AG04450 (cell line): Measurements from ENCODE around the gene TMEM255B. TPM values are rescaled to one million over a fixed set of nuclear protein-coding genes. Genes with fewer than 3 reads are reported as not detected.

Experiments
- CTCF ChIA-PET: fragments of 300-600, 350-600 bp; formaldehyde crosslinking; extraction: SDS; loops from one replicate; lab custom pipeline; 2022; ENCODE audit warnings: antibody characterized with exemption, inconsistent platforms; lab: Charles Lee
- POLR2A ChIA-PET: fragments of 350-600 bp; formaldehyde crosslinking; extraction: SDS; loops from one replicate; lab custom pipeline; 2021; ENCODE audit warnings: antibody characterized with exemption, inconsistent platforms; lab: Yijun Ruan, JAX
- DNase-seq: peaks from one replicate; pipeline ENCODE4 v3.0.0-alpha.2; 2011; ENCODE audit warnings: low read depth, low spot score
- H3K27ac ChIP-seq: one replicate; pipeline ENCODE4 v1.5.1; 2012; ENCODE audit warnings: low read depth, low read length, control low read depth
- H3K27me3 ChIP-seq: one replicate; pipeline ENCODE4 v1.6.0; 2012; ENCODE audit warnings: low read length; ENCODE audit not compliant: control insufficient read depth, insufficient read depth
- H3K4me3 ChIP-seq: 2 replicates; pipeline ENCODE4 v1.5.1; 2011; ENCODE audit warnings: mild to moderate bottlenecking, low read depth, low read length, control low read depth
- H3K9me3 ChIP-seq: 2 replicates; pipeline ENCODE4 v1.5.1; 2012; ENCODE audit warnings: low read length; ENCODE audit not compliant: control insufficient read depth, insufficient read depth
- polyA plus RNA-seq: library from polyadenylated mRNA; depleted of rRNA; stranded (reverse); fragments of >200 nt; gene quantifications from 2 replicates; pipeline ENCODE4 v1.2.3, GENCODE V29; 2011
- TF ChIP-seq, protein P1 (sequence below): IDR thresholded peaks from 2 replicates; pipeline ENCODE4 v1.5.1; 2011; ENCODE audit warnings: low read depth, low read length, control low read depth, inconsistent platforms

The TMEM255B gene
- polyA plus RNA-seq, 1 experiment, result 4.1 TPM

DNA sequence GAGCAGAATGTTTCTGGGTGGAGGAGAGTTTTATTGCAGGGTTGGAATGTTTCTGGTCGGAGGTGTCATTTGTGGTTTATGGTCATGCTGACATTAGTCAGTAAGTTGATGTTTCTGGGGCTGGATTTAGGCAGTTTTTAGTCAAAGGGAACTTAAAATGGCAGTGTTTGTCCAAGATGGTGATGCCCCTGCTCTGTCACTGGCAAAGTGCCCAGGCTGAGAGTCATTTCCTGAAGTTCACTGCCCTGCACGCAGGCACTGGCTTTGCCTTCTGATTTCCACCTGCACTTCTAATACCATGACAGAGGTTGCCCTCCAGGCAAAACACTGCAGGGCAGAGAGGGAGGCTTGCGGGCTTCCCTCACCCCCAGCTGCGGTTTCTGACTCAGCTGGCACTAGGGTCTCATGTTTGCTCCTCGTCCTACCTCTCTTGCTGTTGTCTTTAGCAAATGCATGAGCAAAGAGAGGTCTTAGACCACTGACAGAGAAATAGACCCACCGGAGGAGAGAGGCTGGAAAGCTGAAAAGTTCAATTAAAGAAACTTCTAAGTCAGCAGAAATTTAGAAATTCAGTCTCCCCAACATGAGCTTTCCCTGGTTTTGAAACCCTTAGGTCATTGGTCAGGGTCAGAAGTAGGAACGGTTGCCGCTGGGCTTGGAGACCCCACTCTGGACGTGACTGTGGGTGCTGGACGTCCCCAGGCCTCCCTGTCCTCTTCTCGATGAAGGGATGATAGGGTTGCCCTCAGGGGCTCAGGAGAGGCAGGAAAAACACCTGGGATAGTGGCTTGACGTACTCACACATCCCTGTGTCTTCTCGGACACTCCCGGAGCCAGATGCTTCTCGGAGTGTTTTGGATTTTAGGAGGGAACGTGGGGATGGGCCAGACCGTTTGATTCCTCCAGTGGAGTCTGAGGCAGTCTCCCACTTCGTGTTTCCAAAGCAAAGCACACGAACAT lies 26.3 kb downstream of the TMEM255B start:
- no peak overlapping the region for H3K27ac ChIP-seq

DNA sequence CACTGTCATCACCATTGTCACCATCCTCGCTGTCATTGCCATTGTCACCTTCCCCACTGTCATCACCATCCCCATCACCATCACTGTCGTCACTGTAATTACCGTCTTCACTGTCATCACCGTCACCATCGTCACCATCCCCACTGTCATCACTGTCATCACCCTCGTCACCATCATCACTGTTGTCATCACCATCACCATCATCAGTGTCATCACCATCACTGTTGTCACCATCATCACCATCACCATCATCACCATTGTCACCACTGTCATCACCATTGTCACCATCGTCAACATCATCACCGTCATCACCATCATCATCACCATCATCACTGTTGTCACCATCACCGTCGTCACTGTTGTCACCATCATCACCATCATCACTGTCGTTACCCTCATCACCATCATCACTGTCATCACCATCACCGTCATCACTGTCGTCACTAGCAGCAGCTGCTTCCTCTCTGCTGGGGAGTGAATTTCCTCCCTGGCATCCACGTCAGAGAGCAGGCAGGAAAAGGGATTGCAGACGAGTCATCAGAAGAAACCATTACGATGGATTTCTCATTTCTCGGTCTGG lies 27.3 kb downstream of the TMEM255B start:
- ChIA-PET POLR2A (no interaction called here), CTCF (no interaction called here)
- H3K9me3 ChIP-seq, result peaks cover 10% of the 10 kb centered on the region
- H3K4me3 ChIP-seq, result no peak overlapping the region
- H3K27me3 ChIP-seq, result peaks cover 4% of the 10 kb centered on the region
- DNase-seq, result peak; percentile 29
- H3K27ac ChIP-seq, result no peak overlapping the region
- TF ChIP-seq, protein P1, sequence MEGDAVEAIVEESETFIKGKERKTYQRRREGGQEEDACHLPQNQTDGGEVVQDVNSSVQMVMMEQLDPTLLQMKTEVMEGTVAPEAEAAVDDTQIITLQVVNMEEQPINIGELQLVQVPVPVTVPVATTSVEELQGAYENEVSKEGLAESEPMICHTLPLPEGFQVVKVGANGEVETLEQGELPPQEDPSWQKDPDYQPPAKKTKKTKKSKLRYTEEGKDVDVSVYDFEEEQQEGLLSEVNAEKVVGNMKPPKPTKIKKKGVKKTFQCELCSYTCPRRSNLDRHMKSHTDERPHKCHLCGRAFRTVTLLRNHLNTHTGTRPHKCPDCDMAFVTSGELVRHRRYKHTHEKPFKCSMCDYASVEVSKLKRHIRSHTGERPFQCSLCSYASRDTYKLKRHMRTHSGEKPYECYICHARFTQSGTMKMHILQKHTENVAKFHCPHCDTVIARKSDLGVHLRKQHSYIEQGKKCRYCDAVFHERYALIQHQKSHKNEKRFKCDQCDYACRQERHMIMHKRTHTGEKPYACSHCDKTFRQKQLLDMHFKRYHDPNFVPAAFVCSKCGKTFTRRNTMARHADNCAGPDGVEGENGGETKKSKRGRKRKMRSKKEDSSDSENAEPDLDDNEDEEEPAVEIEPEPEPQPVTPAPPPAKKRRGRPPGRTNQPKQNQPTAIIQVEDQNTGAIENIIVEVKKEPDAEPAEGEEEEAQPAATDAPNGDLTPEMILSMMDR, result no peak

More for the DNA sequence above, 26.3 kb downstream of the TMEM255B start:
- no peak overlapping the region for H3K4me3 ChIP-seq
- DNase-seq, result peak; percentile 27
- TF ChIP-seq, protein P1, result no peak
- peaks cover 8% of the 10 kb centered on the region for H3K9me3 ChIP-seq
- no peaks in the 10 kb centered on the region for H3K27me3 ChIP-seq
- ChIA-PET POLR2A (interaction anchor here (0.5 kb wide), 1 partner anchor 429 kb away, joined by 5 read pairs; no protein-coding TSS in a partner anchor), CTCF (interaction anchor here (0.6 kb wide), 1 partner anchor 144 kb away, joined by 3 read pairs; no protein-coding TSS in a partner anchor)

DNA sequence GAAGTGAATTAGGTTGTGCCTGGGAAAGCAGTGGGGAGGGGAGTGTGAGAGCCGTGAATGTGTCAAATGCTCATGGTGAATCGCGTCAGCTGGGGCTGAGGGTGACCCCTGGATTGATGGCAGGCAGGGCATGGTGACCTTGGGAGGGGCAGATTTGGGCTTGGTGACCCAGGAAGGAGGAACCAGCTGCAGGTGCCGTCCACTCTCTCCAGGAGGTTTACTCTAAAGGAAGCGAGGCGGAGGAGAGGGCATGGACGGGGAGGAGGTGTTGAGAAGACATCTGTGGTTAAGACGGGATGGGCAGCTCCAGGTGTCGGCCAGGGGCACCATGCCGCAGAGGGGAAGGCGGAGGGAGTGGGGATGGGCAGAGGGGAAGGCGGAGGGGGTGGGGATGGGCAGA lies 28.7 kb downstream of the TMEM255B start:
- H3K27me3 ChIP-seq, result peaks cover 13% of the 10 kb centered on the region
- TF ChIP-seq, protein P1, result no peak
- no peak overlapping the region for H3K4me3 ChIP-seq
- POLR2A ChIA-PET, result no interaction called here
- no peak for DNase-seq
- H3K9me3 ChIP-seq, result peaks cover 10% of the 10 kb centered on the region
- CTCF ChIA-PET, result no interaction called here
- H3K27ac ChIP-seq, result no peak overlapping the region

DNA sequence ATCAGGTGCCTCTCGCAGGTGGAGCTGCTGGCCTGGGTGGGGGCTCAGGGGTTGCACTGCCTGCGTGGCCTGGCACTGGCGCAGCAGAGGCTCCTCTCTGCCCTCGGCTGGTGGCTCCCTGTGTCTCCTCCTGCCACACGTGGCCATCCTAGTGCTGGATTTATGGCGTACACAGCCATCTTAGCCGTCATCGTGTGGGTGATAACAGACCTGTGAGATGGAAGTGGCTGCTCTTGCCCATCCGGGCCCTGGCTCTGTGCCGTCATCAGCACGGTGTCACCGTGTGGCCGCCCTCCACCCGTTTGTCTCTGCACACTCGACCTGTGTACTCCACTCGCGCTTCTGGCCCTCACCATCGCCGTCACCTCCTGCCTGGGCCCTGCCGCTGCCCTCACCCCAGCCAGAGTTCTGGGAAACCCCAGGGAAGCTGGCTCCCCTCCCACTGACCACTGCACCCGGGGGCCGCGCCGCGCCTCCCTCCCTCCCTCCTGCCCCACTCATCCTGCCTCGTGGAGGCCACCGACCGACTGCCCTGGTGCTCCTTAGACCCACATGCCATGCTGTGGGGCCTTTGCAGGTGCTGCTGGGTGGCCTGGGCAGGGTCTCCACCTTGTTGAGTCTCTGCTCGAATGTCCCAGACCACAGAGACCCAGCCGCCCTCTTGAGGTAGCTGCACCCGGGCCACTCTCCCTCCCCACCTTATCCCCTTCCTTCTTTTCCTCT lies 29.5 kb downstream of the TMEM255B start:
- no peak for DNase-seq
- Histone ChIP-seq H3K27ac (no peak overlapping the region), H3K4me3 (no peak overlapping the region), H3K9me3 (peaks cover 12% of the 10 kb centered on the region), H3K27me3 (peaks cover 20% of the 10 kb centered on the region)
- TF ChIP-seq, protein P1, result no peak
- ChIA-PET CTCF (no interaction called here), POLR2A (no interaction called here)
